RWPE1 (cell line): ENCODE measurements around the gene GSDME.
A peak's percentile ranks its signal among the peaks of the same experiment; 100 is the strongest.

Experiments
- CTCF ChIA-PET: fragments of 350-600 bp; sonication (Branson Sonifier 250); formaldehyde crosslinking; extraction: SDS; loops from one replicate; lab custom pipeline; 2021; lab: Yijun Ruan, JAX
- POLR2A ChIA-PET: fragments of 400-600 bp; formaldehyde crosslinking; extraction: SDS; loops from one replicate; lab custom pipeline; 2020; ENCODE audit warnings: antibody characterized with exemption; ENCODE audit not compliant: low non-redundant PET; lab: Yijun Ruan, JAX
- DNase-seq: peaks from one replicate; pipeline ENCODE4 v3.0.0; 2012; ENCODE audit warnings: low spot score
- H3K27ac ChIP-seq: fragments of 450-650 bp; 2 replicates; pipeline ENCODE4 v1.5.1; 2017
- TF ChIP-seq, protein P1 (sequence below): fragments of 450-650 bp; conservative IDR thresholded peaks from 2 replicates; pipeline ENCODE4 v1.5.1; 2017; ENCODE audit warnings: low read depth, mild to moderate bottlenecking

Gene GSDME

DNA sequence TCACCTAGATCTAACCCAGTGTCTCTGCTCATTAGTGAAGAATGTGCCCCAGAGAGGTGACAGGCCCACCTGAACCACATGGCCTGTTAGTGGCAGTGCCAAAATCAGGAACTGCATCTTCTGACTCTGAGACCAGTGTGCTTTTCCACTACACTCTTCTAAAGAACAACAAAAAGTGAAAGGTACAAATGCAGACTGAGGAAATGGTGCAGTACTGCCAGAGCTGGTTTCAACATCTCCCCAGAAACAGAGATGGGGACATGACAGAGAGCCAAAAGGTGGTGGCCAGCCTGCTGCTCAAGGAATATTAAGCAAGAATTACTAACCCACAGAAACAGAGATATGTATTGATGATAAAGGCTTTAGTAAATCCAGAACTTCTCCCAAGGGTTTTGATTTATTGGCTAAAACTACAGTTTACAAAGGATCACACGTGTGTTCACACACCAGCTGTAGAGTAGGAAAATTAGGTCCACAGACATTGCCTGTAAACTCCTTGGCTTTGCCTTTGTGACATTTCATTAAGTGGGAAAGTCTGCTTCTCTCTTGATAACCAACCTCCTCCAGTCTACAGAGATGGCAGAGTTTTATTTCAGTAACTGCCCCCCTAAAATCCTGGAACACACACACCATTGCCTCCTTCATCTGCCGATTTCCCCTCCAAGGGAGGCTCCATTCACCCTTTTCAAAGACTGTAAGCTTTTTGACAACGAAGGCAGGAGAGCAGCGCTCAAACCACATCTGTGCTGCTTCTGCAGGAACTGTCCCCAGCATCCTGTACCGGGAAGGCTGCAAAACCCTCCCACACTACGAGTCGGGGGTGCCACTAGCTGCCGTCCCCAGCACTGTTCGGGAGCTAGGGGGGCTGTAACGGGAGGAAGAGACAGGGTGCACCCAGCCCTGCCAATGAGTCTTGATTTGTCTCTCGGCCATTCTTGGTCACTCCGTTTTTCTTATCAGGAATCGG lies 29.8 kb downstream of the GSDME start:
- no peak for DNase-seq
- H3K27ac ChIP-seq = peak overlapping the region; percentile 5; the same call in 1 of the 2 replicates
- POLR2A ChIA-PET = no interaction called here
- CTCF ChIA-PET = no interaction called here
- TF ChIP-seq, protein P1, sequence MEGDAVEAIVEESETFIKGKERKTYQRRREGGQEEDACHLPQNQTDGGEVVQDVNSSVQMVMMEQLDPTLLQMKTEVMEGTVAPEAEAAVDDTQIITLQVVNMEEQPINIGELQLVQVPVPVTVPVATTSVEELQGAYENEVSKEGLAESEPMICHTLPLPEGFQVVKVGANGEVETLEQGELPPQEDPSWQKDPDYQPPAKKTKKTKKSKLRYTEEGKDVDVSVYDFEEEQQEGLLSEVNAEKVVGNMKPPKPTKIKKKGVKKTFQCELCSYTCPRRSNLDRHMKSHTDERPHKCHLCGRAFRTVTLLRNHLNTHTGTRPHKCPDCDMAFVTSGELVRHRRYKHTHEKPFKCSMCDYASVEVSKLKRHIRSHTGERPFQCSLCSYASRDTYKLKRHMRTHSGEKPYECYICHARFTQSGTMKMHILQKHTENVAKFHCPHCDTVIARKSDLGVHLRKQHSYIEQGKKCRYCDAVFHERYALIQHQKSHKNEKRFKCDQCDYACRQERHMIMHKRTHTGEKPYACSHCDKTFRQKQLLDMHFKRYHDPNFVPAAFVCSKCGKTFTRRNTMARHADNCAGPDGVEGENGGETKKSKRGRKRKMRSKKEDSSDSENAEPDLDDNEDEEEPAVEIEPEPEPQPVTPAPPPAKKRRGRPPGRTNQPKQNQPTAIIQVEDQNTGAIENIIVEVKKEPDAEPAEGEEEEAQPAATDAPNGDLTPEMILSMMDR = no peak

DNA sequence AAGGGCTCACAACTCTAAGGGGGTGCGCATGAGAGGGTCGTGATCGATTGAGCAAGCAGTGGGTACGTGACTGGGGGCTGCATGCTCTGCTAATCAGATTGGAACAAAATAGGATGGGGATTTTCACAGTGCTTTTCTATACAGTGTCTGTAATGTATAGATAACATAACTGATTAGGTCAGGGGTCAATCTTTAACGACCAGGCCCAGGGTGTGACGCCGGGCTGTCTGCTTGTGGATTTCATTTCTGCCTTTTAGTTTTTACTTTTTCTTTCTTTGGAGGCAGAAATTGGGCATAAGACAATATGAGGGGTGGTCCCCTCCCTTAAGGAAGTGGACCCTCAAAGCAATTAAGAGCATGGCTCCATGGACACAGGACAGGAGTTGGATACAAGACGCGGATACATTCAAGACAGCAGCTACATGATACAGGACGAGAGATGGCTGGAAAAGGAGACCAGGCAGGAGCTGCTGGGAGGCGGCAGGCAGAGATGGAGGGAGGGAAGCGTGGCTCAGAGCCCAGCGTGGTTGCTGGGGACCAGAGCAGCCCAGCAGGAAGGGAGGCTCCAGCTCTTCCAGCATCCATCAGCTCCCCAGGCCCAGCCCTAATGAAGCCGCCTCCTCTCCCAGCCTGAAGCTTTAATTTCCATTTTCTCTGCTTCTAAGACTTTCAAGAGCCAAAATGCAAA lies 31.6 kb downstream of the GSDME start:
- ChIA-PET POLR2A (no interaction called here), CTCF (interaction anchor here (0.5 to 0.6 kb wide), 2 partner anchors 41 to 102 kb away, joined by 3 to 4 read pairs; no protein-coding TSS in a partner anchor)
- H3K27ac ChIP-seq = no peak overlapping the region; the same call in 1 of the 2 replicates
- DNase-seq = no peak
- TF ChIP-seq, protein P1 = no peak

DNA sequence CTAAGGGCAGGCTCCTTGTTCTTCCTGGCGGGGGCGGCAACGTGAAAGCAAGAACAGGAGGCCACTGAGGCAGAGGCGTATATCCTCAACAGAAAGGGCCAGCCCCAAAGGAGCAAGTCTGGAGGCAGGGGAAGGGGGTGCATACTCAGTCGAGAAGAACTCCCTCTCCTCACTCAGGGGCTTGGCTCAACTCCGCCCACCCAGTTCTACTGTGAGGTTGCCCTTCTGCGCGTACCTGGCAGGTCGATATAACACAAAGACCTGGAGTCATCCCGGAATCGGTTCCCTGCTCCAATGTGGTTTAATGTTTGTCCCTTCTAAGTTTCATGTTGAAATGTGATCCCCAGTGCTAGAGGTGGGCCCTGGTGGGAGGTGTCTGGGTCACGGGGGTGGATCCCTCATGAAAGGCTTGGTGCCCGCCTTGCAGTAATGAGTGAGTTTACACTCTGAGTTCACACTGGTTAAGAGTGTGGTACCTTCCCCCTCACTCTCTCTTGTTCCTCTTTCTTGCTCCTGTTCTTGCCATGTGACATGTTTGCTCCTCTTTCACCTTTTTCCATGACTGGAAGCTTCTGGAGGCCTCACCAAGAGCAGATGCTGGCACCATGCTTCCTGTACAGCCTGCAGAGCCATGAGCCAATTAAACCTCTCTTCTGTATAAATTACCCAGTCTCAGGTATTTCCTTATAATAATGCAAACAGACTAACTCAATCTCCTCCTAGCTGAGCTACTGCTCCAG lies 32.6 kb downstream of the GSDME start:
- CTCF ChIA-PET = interaction anchor here (0.5 kb wide), 1 partner anchor 101 kb away, joined by 3 read pairs; no protein-coding TSS in a partner anchor
- TF ChIP-seq, protein P1 = no peak
- POLR2A ChIA-PET = no interaction called here
- H3K27ac ChIP-seq = no peak overlapping the region
- DNase-seq = no peak

DNA sequence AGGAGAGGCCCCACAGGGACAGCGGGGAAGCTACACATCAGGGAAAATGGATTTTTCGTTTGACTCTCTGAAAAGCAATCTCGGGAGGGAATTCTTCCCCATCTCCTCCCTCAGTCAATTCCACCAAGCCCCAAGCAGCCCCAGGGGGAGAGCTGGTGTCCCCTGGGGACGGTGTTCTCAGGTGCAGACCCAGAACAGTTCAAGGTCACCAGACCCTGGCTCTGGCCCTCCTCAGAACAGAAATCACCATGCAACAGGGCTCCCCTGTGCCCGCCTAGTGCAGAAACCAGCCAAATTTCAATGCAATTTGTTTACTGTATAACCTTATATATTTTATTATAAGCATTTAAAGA lies 34.1 kb downstream of the GSDME start:
- ChIA-PET POLR2A (no interaction called here), CTCF (interaction anchor here (0.6 to 1.0 kb wide), 4 partner anchors 10 to 84 kb away, joined by 3 to 6 read pairs (median 3); no protein-coding TSS in a partner anchor)
- TF ChIP-seq, protein P1 = no peak
- DNase-seq = no peak
- peak overlapping the region; percentile 28 for H3K27ac ChIP-seq

DNA sequence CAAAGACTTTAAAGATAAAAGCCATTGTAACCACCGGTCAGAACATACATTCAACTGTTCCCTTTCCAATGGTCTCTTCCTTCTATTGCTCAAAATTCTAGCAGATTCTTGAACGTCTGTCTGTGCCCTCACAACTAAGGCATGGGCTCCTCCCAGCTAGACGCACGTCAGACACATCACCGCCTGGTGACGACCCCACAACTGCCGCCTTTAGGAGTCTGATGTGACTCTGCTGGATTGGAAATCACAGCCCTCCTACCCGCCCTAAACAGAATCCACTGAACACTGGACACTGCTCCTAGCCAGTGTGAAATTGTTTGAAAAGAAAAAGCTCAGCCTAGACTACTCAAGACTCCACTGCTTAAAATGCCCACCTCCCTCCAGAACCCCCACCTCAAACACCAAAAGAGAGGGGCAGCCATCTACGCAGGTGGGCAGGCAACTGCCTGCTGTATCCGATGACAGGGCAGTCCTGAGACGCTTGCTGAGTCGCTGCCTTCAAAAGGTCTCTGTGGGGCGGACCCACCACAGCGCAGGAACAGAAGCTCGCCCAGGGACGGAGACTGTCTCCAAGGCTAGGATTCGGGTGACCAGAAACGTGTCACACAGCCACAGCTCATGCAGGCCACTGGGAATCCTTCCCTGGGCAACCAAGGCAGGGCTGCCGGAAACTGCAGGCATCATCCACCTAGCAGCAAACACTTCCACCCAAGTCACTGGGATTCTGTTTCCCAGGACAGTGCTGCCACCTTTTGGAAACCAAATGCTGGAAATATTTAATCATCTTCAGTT lies 34.7 kb downstream of the GSDME start:
- CTCF ChIA-PET = interaction anchor here (0.6 to 1.0 kb wide), 5 partner anchors 10 to 92 kb away, joined by 3 to 6 read pairs (median 3); no protein-coding TSS in a partner anchor
- DNase-seq = no peak
- POLR2A ChIA-PET = no interaction called here

More for the DNA sequence above, 34.7 kb downstream of the GSDME start:
- TF ChIP-seq, protein P1 = no peak
- H3K27ac ChIP-seq = peak overlapping the region; percentile 28
